A673 (cell line): ENCODE data around the gene MMP2. TPM values are rescaled to one million over a fixed set of nuclear protein-coding genes. Genes with fewer than 3 reads are reported as not detected.
A peak's percentile ranks its signal among the peaks of the same experiment; 100 is the strongest.

Source experiments
- BruUV-seq: library from RNA; stranded (reverse); fragments of 400-500 nt; replicated peaks from 2 replicates; lab custom pipeline; 2021; lab: Mats Ljungman, UMichigan
- CTCF ChIA-PET: fragments of 300-600 bp; sonication (Branson Sonifier 250); formaldehyde crosslinking; loops from one replicate; lab custom pipeline; 2022; ENCODE audit warnings: antibody characterized with exemption; lab: Charles Lee
- POLR2A ChIA-PET: fragments of 300-600 bp; sonication (Branson Sonifier 250); formaldehyde crosslinking; loops from one replicate; lab custom pipeline; 2022; ENCODE audit warnings: antibody characterized with exemption; ENCODE audit not compliant: low non-redundant PET; lab: Charles Lee
- DNase-seq: peaks from one replicate; pipeline ENCODE4 v3.0.0-alpha.2; 2015; ENCODE audit warnings: low spot score
- H3K27ac ChIP-seq: fragments of 200-600 bp; sonication (generic); 2 replicates; pipeline ENCODE4 v1.5.1; 2016; ENCODE audit warnings: mixed run types, low read depth, mild to moderate bottlenecking, mixed read lengths, antibody characterized with exemption, low read length; ENCODE audit not compliant: poor library complexity, severe bottlenecking
- H3K27me3 ChIP-seq: fragments of 200-600 bp; sonication (generic); replicated peaks from 2 replicates; pipeline ENCODE4 v1.6.1; 2017; ENCODE audit warnings: mixed run types, low read depth, mild to moderate bottlenecking, mixed read lengths, antibody characterized with exemption, low read length; ENCODE audit not compliant: insufficient read depth, poor library complexity
- H3K36me3 ChIP-seq: fragments of 200-600 bp; sonication (generic); 2 replicates; pipeline ENCODE4 v1.6.1; 2016; ENCODE audit warnings: mixed run types, mild to moderate bottlenecking, mixed read lengths, antibody characterized with exemption, low read length; ENCODE audit not compliant: insufficient read depth, poor library complexity, severe bottlenecking
- H3K4me1 ChIP-seq: fragments of 200-600 bp; sonication (generic); 2 replicates; pipeline ENCODE4 v1.6.1; 2017; ENCODE audit warnings: mixed run types, mild to moderate bottlenecking, mixed read lengths, antibody characterized with exemption, low read length; ENCODE audit not compliant: insufficient read depth, poor library complexity, severe bottlenecking
- H3K4me3 ChIP-seq: fragments of 200-600 bp; sonication (generic); 2 replicates; pipeline ENCODE4 v1.5.1; 2016; ENCODE audit warnings: low read depth, mixed run types, mild to moderate bottlenecking, mixed read lengths, low read length; ENCODE audit not compliant: poor library complexity, severe bottlenecking
- H3K9me3 ChIP-seq: fragments of 200-600 bp; sonication (generic); 2 replicates; pipeline ENCODE4 v1.6.1; 2016; ENCODE audit warnings: mixed run types, low read depth, mild to moderate bottlenecking, mixed read lengths, antibody characterized with exemption, low read length; ENCODE audit not compliant: poor library complexity, severe bottlenecking
- EZH2 ChIP-seq: fragments of 200-600 bp; sonication (generic); IDR thresholded peaks from 2 replicates; pipeline ENCODE4 v1.6.1; 2017; ENCODE audit warnings: borderline replicate concordance, low read depth, mild to moderate bottlenecking, mixed read lengths, antibody characterized with exemption, low read length; ENCODE audit not compliant: poor library complexity, severe bottlenecking
- intact Hi-C: fragments of 100-400 bp; cut with micrococcal nuclease; formaldehyde crosslinking; loops from one replicate; pipeline ENCODE4 v1.10.0; 2022; ENCODE audit not compliant: unreplicated experiment
- total RNA-seq: library from RNA; stranded (reverse); gene quantifications from 2 replicates; pipeline ENCODE4 v1.2.3, GENCODE V29; 2021
- TF ChIP-seq, protein P1 (sequence below): fragments of 300-800, 200-600 bp; sonication (generic); conservative IDR thresholded peaks from 2 replicates; pipeline ENCODE4 v1.5.1; 2017; ENCODE audit warnings: low read depth, mild to moderate bottlenecking, antibody characterized with exemption, low read length, moderate library complexity, mixed read lengths

Gene MMP2
- total RNA-seq, 1 experiment from 2014 or later: 36.2 TPM

DNA sequence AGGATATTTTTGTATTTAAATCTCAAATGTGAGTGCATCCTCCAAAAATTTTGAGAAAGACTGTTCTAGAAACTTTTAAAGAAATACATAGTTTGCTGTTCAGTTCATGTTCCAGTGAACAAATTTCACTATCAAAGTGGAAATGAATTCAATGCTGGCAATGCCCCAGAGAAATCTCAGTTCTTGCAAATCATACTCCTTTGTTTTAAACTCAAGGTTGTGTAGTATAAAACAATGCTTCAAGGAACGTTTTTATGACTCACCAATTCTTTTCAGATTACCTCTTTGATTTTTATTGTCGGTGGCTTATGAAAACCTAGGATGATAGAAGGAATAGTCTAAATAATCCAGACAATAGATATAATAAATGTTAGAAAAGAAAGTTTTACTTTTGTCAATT lies 47.4 kb downstream of the MMP2 start:
- Histone ChIP-seq H3K36me3 (no peaks in the 10 kb centered on the region), H3K9me3 (peaks cover 10% of the 10 kb centered on the region), H3K4me3 (no peak overlapping the region), H3K27me3 (no peaks in the 10 kb centered on the region), H3K27ac (no peak overlapping the region), H3K4me1 (no peaks in the 10 kb centered on the region)
- intact Hi-C loops: no loop called here
- TF ChIP-seq, protein P1, sequence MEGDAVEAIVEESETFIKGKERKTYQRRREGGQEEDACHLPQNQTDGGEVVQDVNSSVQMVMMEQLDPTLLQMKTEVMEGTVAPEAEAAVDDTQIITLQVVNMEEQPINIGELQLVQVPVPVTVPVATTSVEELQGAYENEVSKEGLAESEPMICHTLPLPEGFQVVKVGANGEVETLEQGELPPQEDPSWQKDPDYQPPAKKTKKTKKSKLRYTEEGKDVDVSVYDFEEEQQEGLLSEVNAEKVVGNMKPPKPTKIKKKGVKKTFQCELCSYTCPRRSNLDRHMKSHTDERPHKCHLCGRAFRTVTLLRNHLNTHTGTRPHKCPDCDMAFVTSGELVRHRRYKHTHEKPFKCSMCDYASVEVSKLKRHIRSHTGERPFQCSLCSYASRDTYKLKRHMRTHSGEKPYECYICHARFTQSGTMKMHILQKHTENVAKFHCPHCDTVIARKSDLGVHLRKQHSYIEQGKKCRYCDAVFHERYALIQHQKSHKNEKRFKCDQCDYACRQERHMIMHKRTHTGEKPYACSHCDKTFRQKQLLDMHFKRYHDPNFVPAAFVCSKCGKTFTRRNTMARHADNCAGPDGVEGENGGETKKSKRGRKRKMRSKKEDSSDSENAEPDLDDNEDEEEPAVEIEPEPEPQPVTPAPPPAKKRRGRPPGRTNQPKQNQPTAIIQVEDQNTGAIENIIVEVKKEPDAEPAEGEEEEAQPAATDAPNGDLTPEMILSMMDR: no peak
- TF ChIP-seq EZH2: no peak
- CTCF ChIA-PET: no interaction called here
- POLR2A ChIA-PET: no interaction called here
- BruUV-seq: no TSS peak
- no peak for DNase-seq

GRCh38 chr16:55527885-55528284 lies 48.9 kb downstream of the MMP2 start:
- Histone ChIP-seq H3K27ac (no peak overlapping the region), H3K27me3 (no peaks in the 10 kb centered on the region), H3K9me3 (no peaks in the 10 kb centered on the region), H3K4me1 (no peaks in the 10 kb centered on the region), H3K4me3 (no peak overlapping the region), H3K36me3 (no peaks in the 10 kb centered on the region)
- CTCF ChIA-PET: interaction anchor here (0.7 kb wide), 1 partner anchor 28 kb away, joined by 3 read pairs; no protein-coding TSS in a partner anchor
- POLR2A ChIA-PET: no interaction called here
- intact Hi-C loops: no loop called here
- no peak for TF ChIP-seq EZH2
- TF ChIP-seq, protein P1: no peak
- DNase-seq: no peak
- no TSS peak for BruUV-seq

- no peak for TF ChIP-seq EZH2
- TF ChIP-seq, protein P1: no peak
- intact Hi-C loops: no loop called here
- DNase-seq: peak; percentile 4
- Histone ChIP-seq H3K27ac (no peak overlapping the region), H3K4me3 (no peak overlapping the region), H3K9me3 (no peaks in the 10 kb centered on the region), H3K27me3 (no peaks in the 10 kb centered on the region), H3K4me1 (no peaks in the 10 kb centered on the region), H3K36me3 (no peaks in the 10 kb centered on the region)
- POLR2A ChIA-PET: no interaction called here
- CTCF ChIA-PET: no interaction called here
- BruUV-seq: no TSS peak
Observed at GRCh38 chr16:55529018-55529417, 50.0 kb downstream of the MMP2 start.
